HG02870 (cell line): Measurements from ENCODE around the gene PAPSS2.
"Not testable (repeated sequence)": the region's sequence is repeated elsewhere in the genome, so short reads cannot be mapped to it uniquely, and the experiment has no call there.

ENCODE experiments used
- ATAC-seq: cut with Tn5 transposase; IDR thresholded peaks from one replicate; pipeline ENCODE4 v1.9.1; 2021; ENCODE audit warnings: mild to moderate bottlenecking, moderate library complexity; ENCODE audit not compliant: unreplicated experiment

PAPSS2 gene

GRCh38 chr10:87642486-87642885, 17.2 kb upstream of the PAPSS2 start:
- ATAC-seq, result no peak

GRCh38 chr10:87642988-87643387, 16.7 kb upstream of the PAPSS2 start:
- no peak for ATAC-seq

- no peak for ATAC-seq
Observed at GRCh38 chr10:87643920-87644319, 15.8 kb upstream of the PAPSS2 start.

- not testable (repeated sequence) for ATAC-seq
Observed at GRCh38 chr10:87644500-87644899, 15.2 kb upstream of the PAPSS2 start.

GRCh38 chr10:87646192-87646909, 13.3 kb upstream of the PAPSS2 start:
- ATAC-seq, result no peak

GRCh38 chr10:87646935-87647334, 12.7 kb upstream of the PAPSS2 start:
- ATAC-seq, result no peak

- ATAC-seq, result no peak
Observed at GRCh38 chr10:87650838-87651589, 8.7 kb upstream of the PAPSS2 start.

- ATAC-seq, result no peak
Observed at GRCh38 chr10:87651801-87652200, 7.9 kb upstream of the PAPSS2 start.

- ATAC-seq, result no peak
Observed at GRCh38 chr10:87652261-87652660, 7.4 kb upstream of the PAPSS2 start.

GRCh38 chr10:87654212-87654611, 5.5 kb upstream of the PAPSS2 start:
- no peak for ATAC-seq

GRCh38 chr10:87656431-87657072, 3.1 kb upstream of the PAPSS2 start:
- no peak for ATAC-seq

GRCh38 chr10:87657371-87657770, 2.3 kb upstream of the PAPSS2 start:
- ATAC-seq, result no peak

GRCh38 chr10:87658321-87658795, 1.3 kb upstream of the PAPSS2 start:
- no peak for ATAC-seq

- no peak for ATAC-seq
Observed at GRCh38 chr10:87658858-87659555, 671 bp upstream of the PAPSS2 start.

GRCh38 chr10:87660484-87661133, 931 bp downstream of the PAPSS2 start:
- no peak for ATAC-seq

GRCh38 chr10:87661861-87662785, 2.4 kb downstream of the PAPSS2 start:
- no peak for ATAC-seq

GRCh38 chr10:87664276-87664701, 4.6 kb downstream of the PAPSS2 start:
- no peak for ATAC-seq

GRCh38 chr10:87667493-87667892, 7.8 kb downstream of the PAPSS2 start:
- ATAC-seq, result no peak

GRCh38 chr10:87668324-87669074, 8.8 kb downstream of the PAPSS2 start:
- ATAC-seq, result no peak
